ENCODE measurements around the gene CADPS.

Gene CADPS

DNA sequence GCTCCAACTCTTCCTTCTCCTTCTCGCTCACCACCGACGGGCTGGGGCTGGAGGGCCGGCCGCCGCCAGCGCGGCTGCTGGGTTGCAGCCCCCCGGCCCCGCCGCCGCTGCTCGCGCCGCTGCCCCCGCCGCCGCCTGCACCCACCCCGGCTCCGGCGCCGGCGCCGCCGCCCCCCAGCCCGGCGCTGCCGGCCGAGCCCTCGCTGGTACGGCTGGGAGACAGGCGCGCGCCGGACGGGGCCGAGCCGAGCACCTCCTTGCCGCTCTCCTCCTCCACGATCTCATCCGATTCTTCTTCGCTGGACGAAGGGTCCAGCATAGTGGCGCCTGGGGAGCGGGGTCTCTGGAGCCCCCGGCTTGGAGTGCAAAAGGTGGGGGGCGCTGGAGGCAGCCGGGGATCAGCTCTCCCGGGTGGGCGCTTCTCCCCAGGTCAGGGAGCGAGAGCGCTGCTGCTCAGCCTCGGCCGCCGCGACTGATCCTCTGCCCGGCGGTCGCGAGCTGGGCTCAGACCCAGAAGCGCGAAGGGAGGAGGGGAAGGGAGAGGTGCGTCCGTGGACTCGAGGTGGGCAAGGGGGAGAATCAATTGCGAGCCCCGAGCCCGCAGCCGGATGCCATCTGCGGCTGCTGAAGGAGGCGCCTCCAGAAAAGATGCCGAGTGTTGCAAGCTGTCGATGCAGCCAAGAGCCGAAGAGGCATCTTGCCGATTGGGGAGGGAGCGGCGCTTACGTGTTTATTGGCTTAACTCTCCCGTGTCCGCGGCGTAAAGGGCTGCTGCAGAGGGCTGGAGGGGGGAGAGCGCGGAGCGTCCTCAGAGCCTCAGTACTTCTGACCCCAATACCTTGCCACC lies at the start of gene CADPS:
Gene CADPS (minus strand): TSS at position 706 of the 847 bp plus-strand sequence. CDS start 387 bp downstream, at position 319.
- peak; percentile 67 for DNase-seq

DNA sequence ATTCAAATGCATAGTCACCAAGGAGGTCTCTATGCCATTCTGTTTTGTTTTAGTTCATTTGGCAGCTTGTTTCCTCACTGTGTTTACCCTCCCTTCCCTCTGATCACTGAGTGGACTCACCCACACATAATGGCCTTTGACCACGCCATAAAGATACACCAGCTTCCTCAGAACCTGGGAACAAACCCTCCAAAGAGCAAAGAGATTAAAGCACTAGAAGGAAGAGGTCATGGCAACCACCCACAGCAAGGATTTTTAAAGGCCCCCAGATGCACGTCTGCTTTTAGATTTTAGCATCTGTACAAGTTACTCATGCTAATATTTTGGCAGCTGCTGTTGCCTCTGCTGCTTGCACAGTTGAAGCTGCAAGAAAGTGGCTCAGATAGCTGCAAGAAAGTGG lies 47.9 kb upstream of the CADPS start:
- DNase-seq = no peak

DNA sequence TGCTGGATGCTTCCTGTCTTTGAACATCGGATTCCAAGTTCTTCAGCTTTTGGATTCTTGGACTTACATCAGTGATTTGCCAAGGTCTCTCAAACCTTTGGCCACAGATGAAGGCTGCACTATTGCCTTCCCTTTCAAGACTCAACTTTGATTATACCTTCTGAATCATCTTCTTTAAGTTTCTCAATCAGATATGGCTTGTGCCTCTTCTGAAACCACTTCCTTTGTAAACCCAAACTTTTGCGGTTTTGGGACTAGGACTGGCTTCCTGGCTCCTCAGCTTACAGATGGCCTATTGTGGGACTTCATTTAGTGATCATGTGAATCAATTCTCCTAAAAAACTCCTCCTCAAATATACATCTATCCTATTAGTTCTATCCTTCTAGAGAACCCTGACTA lies 47.1 kb upstream of the CADPS start:
- DNase-seq = no peak

DNA sequence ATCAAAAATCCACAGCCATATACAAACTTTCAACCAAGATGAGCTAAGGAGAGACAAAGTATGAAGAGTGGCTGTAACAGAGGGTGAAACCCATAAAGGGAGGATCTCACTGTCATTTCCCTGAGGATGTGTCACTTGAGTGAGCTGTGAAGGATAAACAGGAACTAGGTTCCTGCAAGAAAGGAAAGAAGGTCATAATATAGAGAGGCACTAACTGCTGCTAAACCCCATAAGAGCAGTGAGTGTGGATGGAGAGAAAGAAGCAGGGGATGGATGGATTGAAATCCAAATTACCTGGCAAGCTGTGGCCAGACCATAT lies 45.2 kb upstream of the CADPS start:
- no peak for DNase-seq

DNA sequence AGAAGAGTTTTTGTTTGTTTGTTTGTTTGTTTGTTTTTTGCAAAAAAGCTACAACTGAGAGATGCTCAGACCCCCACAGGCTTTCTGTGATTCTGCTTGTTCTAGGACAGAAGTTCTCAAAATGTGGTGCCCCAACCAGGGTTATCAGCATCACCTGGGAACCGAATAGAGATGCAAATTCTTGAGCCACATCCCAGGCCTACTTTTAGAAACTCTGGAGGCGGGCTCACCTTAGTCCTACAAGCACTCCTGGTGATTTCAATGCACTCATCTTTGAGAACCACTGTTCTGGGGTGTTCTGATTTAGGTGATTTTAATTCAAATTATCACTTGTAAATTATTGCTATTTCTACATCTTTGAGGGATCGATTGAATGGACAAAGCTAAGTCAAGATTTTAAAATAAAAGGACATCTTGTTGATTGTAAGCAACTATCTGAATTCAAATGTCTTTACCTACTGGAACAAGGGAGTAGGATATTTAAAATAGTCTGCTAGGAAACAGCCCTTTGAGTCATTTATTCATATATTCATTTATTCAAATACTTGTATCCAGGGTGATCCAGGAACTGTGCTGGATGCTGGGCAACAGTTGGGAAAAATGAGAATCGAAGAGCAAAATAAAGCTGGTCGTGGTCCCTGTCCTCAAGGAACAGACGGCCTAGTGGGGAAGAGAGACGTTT lies 44.7 kb upstream of the CADPS start:
- no peak for DNase-seq

DNA sequence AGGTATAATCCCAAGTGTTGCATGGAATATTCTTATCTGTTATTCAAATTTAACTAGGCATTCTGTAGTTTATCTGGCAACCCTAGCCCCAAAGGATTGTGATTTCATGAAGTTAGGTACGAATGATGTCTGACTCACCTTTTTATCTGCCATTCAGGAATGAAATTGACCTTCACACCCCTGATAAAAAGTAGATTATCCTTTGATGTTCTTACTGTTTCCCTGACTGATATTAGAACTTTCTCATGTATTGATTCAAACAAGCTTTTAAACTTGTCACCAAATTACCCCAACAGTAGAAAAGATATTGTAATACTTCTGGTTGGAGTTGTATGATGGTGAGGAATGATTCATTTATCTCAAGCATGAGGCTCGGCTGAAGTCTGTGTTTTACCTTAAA lies 43.6 kb upstream of the CADPS start:
- no peak for DNase-seq

DNA sequence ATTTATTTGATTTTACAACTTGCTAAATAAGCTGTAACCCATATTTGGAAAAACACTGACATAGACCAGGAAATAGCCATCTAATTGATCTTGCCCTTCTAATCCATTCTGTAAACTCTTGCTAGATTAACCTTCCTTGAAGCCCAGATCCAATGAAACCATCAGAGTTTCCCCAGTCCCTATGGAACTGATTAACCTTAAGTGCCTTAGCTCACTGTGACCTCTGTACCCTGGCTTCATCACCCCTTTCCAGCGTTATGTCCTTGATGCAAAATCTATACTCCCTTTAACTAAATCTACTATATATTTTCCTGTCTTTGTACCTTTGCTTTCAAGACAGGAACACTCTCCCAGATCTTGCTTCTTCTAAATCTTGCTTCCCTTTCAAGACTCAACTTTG lies 42.9 kb upstream of the CADPS start:
- no peak for DNase-seq

DNA sequence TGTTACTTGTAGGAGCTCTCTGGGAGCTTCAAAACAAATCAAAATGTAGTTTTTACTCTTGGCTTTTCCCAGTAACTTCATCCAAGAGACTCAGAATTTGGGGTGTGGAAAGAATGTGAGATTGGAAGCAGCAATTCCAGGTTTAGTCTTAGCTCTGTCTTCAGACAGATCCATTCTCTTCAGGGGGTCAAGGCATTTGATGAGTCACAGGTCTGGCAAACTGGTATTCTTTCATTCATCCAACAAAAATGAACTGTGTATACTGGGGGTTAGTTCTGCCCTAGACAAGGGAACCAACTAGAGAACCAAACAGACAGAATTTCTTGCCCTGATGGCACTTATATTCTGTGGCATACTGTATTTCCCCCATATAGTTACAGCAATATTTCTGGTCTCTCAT lies 36.3 kb upstream of the CADPS start:
- DNase-seq = no peak

DNA sequence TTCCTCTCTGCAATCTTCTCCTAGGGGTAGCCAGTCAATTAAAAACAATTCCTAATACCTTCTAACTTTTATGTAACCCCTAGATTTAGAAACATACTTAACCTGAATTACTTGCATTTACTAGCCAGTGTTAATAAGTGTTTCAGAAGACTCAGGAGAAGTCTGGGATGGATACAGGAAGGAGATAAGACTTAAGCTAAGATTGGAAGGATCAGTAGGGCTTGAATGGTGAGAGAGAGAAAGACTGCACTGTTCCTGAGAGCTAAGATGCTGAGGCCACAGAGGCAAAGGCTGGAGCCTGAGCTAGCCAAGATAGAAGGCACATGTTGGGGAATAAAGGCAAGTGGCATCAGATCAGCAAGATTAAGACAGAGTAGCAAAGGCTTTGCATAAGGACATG lies 30.1 kb upstream of the CADPS start:
- DNase-seq = no peak

DNA sequence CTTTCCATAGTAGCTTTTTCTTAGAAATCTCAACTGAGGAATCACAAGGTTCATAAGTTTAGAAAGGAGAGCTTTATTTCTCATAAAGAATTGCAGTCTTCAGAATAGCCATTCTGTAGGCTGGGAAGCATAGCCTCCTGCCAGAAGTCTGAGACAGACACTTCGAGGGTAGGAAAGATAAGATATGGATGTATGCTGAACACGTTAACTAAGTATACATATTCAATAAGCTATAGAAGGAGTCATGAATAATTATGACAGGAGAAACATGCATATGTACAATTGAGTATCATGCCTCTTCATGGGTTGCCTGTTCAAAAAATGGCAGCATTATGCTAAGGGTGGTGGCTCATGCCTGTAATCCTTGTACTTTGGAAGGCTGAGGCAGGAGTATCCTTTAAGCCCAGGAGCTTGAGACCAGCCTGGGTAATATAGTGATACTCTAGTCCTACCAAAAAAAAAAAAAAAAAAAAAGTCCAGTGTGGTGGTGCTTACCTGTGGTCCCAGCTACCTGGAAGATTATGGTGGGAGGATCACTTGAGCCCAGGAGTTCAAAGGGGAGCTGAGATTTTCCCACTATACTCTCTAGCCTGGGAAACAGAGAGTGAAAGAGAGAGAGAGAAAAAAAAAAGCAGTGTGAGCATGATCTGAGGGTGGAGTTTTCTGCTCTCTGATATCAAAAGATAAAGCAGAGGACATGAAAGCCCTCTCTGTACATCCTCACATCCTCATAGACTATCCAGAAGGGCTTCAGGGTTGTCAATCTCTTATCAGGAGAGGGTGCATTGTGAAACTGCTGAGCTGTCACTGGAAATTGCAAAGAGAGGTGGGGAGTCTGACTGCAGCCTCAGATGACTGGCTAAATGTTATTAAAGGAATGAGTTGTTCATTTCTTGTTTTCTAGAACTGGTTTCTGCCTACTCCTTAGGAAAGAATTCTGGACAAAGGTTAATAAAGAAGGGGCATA lies 23.6 kb upstream of the CADPS start:
- DNase-seq = no peak

DNA sequence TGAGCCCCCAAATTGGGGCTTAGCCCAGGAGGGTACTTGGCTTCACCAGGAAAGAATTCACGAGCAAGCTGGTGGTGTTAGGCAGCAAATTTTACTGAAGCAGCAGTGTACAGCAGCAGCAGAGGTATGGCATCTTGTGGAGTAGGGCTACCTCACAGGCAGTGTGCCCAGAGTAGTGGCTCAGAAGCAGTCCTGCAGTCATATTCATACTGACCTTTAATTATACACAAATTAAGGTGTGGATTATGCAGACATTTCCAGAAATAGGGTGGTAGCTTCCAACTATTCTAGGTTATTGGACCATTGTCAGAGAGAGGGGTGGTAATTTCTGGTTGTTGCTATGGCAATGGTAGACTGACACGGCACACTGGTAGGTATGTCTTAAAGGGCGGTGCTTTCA lies 20.7 kb upstream of the CADPS start:
- DNase-seq = no peak

DNA sequence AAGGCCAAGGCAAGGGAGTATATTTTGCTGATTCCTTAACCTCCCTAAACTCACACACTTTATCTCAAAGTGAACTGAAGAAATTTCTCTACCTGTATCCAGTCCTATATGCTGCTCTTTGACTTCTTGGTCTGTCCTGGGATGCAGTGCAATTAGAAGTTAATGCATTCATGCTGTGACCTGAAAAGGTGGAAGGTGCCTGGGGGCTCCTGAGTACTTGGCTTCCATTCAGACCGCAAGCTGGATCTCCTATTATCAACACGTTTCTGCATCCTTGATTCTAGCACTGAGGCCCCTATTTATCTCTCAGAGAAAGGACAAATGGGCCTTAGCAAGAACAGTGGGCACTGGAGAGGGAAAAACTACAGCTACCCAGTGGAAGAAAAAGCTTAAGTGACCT lies 17.7 kb upstream of the CADPS start:
- no peak for DNase-seq

DNA sequence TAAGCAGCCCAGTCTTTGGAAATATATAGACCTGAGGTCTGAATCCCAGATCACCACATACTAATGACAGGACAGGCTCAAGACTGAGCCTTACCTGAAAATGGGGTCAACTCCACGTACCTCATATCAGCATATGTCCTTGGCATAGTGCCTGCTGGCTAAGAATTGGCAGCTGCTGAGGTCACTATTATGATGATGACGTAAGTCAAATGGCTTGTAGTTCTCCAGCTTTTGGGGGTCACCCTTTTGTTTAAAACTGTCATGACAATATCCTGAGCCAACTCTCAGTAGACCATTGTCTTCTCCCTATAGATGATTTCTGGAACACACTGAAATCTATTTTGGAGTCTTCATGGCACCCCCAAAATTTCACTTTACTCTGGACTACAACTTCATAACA lies 16.8 kb upstream of the CADPS start:
- no peak for DNase-seq

DNA sequence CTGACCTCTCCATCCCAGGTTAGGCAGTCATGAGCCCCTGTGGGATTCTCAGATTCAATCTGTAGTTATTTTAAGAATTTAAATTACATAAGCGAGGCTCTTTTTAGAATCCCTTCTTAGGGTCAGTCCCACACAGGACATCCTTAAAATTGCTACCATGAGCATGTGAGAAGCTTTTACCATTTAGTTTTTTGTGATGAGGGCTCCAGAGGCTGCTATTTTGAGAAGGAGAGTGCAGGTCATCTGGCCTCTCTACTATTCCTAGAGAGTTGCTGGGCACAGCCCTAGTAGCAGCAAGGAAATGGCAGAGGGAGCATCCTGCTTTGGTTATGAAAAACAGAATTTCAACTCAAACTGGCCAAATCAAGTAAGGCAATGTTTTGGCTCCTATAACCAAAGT lies 13.6 kb upstream of the CADPS start:
- no peak for DNase-seq

DNA sequence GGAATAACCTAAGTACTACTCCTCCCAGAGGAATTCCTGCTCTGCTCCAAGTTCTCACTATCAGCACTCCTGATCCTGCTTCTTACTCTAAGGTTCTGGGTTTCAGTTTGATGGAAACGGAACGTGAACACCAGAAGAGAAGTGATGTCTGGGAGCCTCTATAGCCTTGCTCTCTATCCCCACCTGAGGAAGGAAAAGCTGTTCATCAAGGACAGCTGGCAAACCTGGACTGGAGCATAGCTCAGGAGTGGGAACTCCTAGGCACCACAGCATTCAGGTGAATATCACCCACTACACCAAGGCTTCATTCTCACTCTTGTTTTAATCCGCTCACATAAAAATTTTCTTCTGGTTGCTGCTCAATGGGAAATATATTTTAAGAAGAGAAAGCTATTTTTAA lies 13.0 kb upstream of the CADPS start:
- DNase-seq = peak; percentile 2

DNA sequence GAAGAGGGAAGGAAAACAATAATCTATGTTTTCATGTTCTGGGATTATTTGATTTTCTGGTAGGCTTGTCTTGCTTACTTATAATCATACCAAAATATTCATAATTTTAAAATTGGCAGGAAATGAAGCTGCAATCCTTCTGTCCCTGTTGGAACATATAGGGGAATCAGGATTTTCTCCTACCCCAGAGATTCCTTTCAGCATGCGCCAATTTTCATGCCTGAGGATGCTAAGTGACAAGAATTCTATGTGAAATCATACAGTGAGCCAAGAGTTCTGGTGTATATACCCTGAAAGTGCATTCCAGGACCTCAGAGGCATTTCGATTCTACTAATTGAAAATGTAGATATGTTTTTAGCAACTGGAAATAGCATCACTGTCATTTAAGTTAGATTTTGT lies 9.9 kb upstream of the CADPS start:
- DNase-seq = no peak

DNA sequence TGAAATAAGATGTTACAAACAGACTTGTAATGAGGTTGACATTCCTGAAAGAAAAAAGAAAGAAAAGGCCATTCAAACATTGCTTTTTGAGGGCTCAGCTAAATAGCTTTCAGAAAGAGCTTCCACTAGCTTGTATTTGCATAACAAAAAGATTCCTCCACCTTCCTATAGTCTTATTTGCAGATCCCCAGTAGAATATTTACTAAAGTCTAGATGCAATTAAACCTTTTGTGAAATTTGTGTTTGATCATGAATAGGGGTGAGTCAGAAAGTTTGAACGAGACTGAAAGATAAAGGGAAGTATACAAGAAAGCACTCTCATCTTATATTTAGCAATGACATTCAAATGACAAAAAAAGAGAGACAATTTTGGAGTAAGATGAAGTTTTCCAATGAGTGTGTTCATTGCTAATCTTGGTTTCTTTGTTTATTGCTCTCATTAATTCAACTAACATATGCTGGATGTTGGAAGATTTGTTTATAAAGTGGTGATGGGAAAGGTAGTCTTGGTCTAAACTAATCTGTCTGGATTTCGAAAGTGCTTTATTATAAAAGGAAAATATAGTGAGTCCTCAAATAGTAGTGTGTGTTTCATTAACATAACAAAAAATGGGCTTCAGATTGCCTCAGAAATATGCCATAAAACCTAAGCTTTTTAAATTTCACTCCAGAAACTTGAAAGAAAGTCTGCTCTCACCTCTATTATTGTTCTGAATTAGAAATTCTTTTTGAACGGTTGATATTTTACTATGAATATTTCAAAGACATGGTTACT lies 9.1 kb upstream of the CADPS start:
- DNase-seq = no peak

DNA sequence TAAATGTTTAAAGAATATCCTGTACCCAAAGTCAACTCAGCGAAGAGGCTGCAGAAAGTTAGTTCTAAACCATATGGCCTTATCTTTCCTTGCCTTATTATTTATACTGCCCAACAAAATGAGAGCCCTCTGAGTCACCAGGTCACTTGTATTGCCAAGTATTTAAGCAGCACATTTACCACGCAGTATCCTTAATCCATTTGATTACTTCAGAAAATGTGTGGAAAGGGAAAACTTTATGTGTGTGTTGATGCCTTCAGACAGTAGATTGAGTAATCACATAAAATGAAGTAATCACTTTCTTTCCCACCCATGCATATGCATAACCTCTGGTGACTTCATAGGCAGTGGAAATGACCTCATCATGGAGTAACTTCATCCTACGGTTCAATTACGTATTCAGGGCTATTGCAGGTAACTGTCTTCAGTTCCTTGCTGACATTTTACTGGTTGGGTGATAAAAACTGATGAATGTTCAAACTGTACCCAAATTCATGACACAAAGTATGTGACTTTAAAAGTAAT lies 7.5 kb upstream of the CADPS start:
- no peak for DNase-seq

DNA sequence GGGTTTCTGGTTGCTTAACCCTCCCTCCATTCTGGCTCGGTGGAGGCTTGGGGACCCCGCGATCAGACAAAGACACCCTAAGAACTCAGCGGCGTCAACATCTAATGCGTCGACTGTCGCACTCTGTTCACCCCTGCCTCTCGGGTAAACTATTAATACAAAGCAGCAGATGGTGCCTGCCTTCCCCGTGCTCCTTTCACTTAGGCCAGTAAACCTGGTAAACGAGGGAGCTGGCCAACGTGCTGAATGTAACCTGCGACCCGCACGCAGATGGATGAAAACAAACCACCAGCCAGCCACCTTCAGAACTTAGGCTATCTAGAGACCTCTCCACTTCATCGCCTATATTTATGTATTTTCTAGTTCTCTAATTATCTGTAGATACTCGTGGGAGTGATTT lies 848 bp upstream of the CADPS start:
- DNase-seq = peak; percentile 48

DNA sequence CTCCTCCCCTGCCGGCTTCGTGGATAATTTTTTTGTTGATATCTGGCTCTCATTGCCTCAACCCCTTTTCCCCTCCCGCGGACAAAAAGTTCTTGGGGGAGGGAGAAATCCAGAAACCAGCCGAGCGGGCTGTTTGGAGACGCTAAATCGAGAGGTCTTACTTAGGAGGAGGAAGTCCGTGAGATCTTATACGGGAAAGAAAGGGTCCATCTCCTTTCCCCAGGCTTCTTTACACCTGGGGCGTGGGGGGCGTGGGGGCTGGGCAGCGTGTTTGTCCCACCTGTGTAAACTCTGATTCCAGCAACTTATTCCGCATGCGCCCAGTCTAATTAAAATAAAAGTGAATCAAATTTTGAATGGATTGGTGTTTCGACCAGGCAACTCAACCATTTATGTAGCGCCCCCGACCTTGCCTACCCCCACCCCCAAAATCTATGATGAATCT lies 364 bp upstream of the CADPS start:
- DNase-seq = no peak

DNA sequence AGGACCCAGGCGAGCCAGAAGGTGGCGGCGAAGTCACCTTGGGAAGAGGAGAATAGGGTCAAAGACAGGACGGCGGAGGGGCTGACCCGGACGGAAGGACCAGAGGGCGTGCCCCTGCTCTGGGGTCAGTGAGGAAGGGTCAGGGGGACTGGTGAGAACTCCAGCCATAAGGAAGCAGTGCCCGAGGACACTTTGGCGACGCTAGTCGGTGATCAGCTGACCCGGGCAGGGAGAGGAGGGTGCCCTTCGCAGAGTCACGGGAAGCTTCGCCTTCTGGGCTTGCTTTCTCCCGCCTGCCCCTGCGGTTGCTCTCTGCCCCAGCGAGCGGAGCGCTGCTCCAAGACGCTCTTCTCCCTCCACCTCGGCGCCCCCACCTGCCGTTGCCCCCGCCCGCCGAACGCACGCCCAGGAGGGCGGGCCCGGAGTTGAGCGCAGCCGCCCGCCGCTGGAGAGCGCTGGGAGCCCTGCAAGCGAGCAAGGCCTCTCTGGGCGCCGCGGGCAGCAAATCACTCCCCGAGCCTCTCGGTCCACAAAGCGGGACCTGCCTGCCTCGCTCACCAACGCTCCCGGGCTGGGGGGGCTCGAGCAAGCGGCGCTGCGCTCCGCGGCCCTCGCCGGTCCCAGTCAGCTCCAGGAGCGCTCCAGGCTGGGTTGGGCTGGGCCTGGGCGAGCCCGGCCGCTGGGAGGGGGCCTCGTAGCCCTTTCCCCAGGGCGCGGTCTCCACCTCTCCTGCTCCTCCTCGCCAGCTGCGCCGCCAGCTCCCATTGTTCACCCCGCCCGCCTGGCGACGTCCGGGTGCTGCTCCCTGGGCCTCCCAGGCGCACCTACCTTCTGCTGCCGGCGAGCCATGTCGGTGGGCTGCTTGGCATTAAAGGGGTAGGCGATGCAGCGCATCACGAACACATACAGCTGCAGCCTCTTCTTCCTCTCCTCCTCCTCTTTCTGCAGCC lies 1.2 kb downstream of the CADPS start:
- DNase-seq = peak; percentile 74

Data from NCI-H1092 treated with DMSO at 0.1 percent for 48 hours (cell line).